AG09319 (cell line): ENCODE data around the gene PDE3A.

Experiments used
- DNase-seq: peaks from one replicate; pipeline ENCODE4 v3.0.0-alpha.2; 2010; ENCODE audit warnings: low read depth; ENCODE audit errors: extremely low read depth
- CTCF ChIP-seq: IDR thresholded peaks from 2 replicates; pipeline ENCODE4 v1.5.1; 2011; ENCODE audit warnings: low read depth, mild to moderate bottlenecking, inconsistent platforms, low read length, moderate library complexity

Gene PDE3A

GRCh38 chr12:20350495-20350894, 17.8 kb upstream of the PDE3A start:
- no peak for TF ChIP-seq CTCF
- no peak for DNase-seq

- no peak for DNase-seq
- no peak for TF ChIP-seq CTCF
Observed at GRCh38 chr12:20351406-20351805, 16.9 kb upstream of the PDE3A start.

- TF ChIP-seq CTCF, result no peak
- no peak for DNase-seq
Observed at GRCh38 chr12:20356048-20356447, 12.3 kb upstream of the PDE3A start.

GRCh38 chr12:20360407-20360806, 7.9 kb upstream of the PDE3A start:
- DNase-seq, result no peak

GRCh38 chr12:20361416-20361815, 6.9 kb upstream of the PDE3A start:
- TF ChIP-seq CTCF, result no peak

More at GRCh38 chr12:20360407-20360806, 7.9 kb upstream of the PDE3A start:
- no peak for TF ChIP-seq CTCF

GRCh38 chr12:20364501-20364900, 3.8 kb upstream of the PDE3A start:
- TF ChIP-seq CTCF, result no peak
- no peak for DNase-seq

More at GRCh38 chr12:20361416-20361815, 6.9 kb upstream of the PDE3A start:
- DNase-seq, result no peak

GRCh38 chr12:20366776-20367409, 1.4 kb upstream of the PDE3A start:
- no peak for TF ChIP-seq CTCF
- no peak for DNase-seq
